ENCODE measurements around the gene PPT1. TPM values are rescaled to one million over a fixed set of nuclear protein-coding genes. Genes with fewer than 3 reads are reported as not detected.

PPT1 gene
- total RNA-seq, 6 donors from 2014 or later, result 35.6 to 190 (median 95.3) TPM

DNA sequence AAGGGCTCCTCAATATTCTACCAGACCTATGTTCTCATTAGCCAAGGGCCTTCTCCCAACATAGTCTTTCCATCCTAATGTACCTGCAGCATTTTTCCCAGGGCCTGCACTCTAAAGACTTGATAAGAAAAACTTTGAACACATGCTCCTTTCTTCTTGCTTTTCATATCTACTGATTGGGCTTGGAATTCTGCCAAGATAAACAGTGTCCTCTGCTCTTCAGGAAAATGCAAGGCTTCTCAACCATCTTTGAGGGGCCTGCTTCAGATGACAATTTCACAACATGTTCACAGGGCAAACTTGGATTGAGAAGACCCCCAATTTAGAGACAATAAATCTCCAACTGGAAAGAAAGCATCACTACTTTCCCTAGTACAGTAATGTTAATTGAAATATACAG is 25.8 kb upstream of the PPT1 start:
- Histone ChIP-seq H3K36me3 (no peaks in the 10 kb centered on the region), H3K4me1 (no peaks in the 10 kb centered on the region), H3K4me3 (no peak overlapping the region), H3K9me3 (no peaks in the 10 kb centered on the region), H3K27ac (no peak overlapping the region), H3K27me3 (no peaks in the 10 kb centered on the region)
- no peak for ATAC-seq (ENCODE audit: low FRiP score in 2 of 2)
- DNase-seq, result no peak
- TF ChIP-seq POLR2AphosphoS5 (IDR thresholded peaks at IDR 0.05) (no peak), EP300 (IDR thresholded peaks at IDR 0.05) (no peak)

DNA sequence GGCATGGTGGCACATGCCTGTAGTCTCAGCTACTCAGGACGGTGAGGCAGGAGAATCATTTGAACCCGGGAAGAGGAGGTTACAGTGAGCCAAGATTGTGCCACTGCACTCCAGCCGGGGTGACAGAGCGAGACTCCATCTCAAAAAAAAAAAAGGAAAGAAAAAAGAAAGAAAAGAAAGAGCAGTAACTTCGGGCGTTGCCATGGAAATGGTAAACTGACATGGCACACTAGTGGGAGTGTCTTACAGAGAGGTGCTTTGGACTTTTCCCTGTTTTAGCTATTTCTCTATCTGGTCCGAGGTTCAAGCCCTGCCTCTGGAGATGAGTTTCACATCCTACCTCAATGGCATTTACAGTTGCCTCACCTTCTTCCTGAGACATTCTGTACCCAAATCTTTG is 23.1 kb upstream of the PPT1 start:
- Histone ChIP-seq H3K4me3 (no peak overlapping the region), H3K9me3 (no peaks in the 10 kb centered on the region), H3K27me3 (no peaks in the 10 kb centered on the region), H3K4me1 (no peaks in the 10 kb centered on the region), H3K36me3 (no peaks in the 10 kb centered on the region), H3K27ac (no peak overlapping the region)
- WGBS, 2 donors, result 84 to 92% methylated on average over 7 of the region's 7 CpGs
- TF ChIP-seq POLR2A (IDR thresholded peaks at IDR 0.05), result no peak
- no peak for ATAC-seq (ENCODE audit: low FRiP score in 2 of 2)
- no peak for DNase-seq

DNA sequence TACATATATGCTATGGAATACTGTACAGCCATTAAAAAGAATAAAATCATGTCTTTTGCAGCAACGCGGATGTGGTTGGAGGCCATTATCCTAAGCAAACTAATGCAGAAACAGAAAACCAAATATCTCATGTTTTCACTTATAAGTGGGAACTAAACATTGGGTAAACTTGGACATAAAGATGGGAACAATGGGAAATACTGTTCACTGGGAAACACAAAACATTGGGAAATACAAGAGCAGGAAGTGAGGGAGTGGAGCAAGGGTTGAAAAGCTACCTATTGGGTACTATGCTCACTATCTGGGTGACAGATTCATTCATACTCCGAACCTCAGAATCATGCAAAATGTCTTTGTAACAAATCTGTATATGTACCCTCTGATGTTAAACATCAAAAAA is 17.3 kb upstream of the PPT1 start:
- 83 to 93% methylated on average over 3 of the region's 3 CpGs for WGBS, 2 donors
- Histone ChIP-seq H3K4me1 (no peaks in the 10 kb centered on the region), H3K27me3 (no peaks in the 10 kb centered on the region), H3K9me3 (peaks cover 7 to 14% (median 11%) of the 10 kb centered on the region in 4 donors), H3K4me3 (no peak overlapping the region), H3K36me3 (no peaks in the 10 kb centered on the region), H3K27ac (no peak overlapping the region)
- no peak for TF ChIP-seq POLR2A (IDR thresholded peaks at IDR 0.05)
- no peak for TF ChIP-seq EP300 (IDR thresholded peaks at IDR 0.05)
- TF ChIP-seq POLR2AphosphoS5 (IDR thresholded peaks at IDR 0.05), result no peak
- TF ChIP-seq, protein P1, sequence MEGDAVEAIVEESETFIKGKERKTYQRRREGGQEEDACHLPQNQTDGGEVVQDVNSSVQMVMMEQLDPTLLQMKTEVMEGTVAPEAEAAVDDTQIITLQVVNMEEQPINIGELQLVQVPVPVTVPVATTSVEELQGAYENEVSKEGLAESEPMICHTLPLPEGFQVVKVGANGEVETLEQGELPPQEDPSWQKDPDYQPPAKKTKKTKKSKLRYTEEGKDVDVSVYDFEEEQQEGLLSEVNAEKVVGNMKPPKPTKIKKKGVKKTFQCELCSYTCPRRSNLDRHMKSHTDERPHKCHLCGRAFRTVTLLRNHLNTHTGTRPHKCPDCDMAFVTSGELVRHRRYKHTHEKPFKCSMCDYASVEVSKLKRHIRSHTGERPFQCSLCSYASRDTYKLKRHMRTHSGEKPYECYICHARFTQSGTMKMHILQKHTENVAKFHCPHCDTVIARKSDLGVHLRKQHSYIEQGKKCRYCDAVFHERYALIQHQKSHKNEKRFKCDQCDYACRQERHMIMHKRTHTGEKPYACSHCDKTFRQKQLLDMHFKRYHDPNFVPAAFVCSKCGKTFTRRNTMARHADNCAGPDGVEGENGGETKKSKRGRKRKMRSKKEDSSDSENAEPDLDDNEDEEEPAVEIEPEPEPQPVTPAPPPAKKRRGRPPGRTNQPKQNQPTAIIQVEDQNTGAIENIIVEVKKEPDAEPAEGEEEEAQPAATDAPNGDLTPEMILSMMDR (IDR thresholded peaks at IDR 0.05), result no peak
- ATAC-seq (ENCODE audit: low FRiP score in 2 of 2) (no peak), DNase-seq (no peak)

DNA sequence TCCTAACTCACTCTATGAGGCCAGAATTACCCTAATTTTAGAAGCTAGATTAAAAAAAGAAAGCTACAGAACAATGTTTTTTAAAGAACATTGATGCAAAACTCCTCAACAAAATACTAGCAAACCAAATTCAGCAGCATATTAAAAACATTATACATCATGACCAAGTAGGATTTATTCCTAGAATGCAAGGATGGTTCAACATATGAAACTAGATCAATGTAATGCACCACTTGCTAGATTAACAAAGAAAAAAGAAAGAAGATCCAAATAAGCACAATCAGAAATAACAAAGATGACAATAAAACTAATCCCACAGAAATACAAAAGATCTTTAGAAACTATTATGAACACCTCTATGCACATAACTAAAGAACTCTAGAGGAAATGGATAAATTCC is 13.3 kb upstream of the PPT1 start:
- H3K4me1 ChIP-seq, result no peaks in the 10 kb centered on the region
- H3K36me3 ChIP-seq, result no peaks in the 10 kb centered on the region
- no peak overlapping the region for H3K27ac ChIP-seq
- no peak for TF ChIP-seq POLR2A (IDR thresholded peaks at IDR 0.05)
- TF ChIP-seq POLR2AphosphoS5 (IDR thresholded peaks at IDR 0.05), result no peak
- TF ChIP-seq, protein P1 (IDR thresholded peaks at IDR 0.05), result no peak
- no peak for TF ChIP-seq EP300 (IDR thresholded peaks at IDR 0.05)
- no peak for DNase-seq
- H3K27me3 ChIP-seq, result no peaks in the 10 kb centered on the region
- ATAC-seq (ENCODE audit: low FRiP score in 2 of 2), result no peak
- H3K9me3 ChIP-seq, result peaks cover 7 to 14% (median 11%) of the 10 kb centered on the region in 4 donors
- no peak overlapping the region for H3K4me3 ChIP-seq

DNA sequence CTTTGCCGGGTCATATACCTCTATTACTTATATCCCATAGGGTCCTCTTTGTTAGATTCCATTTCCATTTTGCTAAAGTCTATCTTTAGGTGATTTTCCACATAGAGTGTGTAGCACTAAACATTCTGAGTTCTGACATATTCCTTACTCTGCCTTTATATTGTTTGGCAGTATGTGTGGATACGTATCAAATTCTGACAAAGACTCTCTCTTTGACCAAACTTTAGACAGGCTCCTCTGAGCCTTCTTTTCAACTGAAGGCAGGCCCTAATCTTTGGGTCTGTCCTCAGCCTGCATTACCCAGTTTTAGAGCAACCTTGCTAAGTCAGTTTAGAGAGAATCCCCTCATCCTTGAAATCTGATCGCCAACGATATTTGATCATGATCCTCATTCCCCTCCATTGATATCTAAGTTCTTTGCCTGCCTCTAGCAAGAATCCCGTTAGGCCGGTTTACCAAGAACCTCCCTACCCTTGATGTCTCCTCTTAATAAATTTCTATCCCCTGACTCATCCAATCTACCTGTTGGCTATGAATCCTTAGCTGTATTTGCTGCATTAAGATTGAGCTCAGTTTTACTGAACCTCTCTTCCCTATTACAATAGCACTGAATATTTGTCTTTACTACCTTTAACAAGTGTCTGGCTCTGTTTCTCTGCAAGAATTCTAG is 10.4 kb upstream of the PPT1 start:
- Histone ChIP-seq H3K27ac (peak overlapping the region in 3 of 4 donors; percentile 35 to 66 (median 42)), H3K4me1 (no peaks in the 10 kb centered on the region), H3K27me3 (no peaks in the 10 kb centered on the region), H3K36me3 (no peaks in the 10 kb centered on the region), H3K9me3 (peaks cover 7 to 19% (median 14%) of the 10 kb centered on the region in 4 donors), H3K4me3 (no peak overlapping the region)
- ATAC-seq (ENCODE audit: low FRiP score in 2 of 2) (peak in 1 of 2 donors; percentile 80), DNase-seq (peak in 1 of 2 donors; percentile 56)
- 75 to 76% methylated on average over 6 of the region's 6 CpGs for WGBS, 2 donors
- TF ChIP-seq POLR2A (IDR thresholded peaks at IDR 0.05), result no peak
- TF ChIP-seq, protein P1 (IDR thresholded peaks at IDR 0.05), result no peak
- peak in 1 of 4 donors; percentile 17 for TF ChIP-seq EP300 (IDR thresholded peaks at IDR 0.05)
- TF ChIP-seq POLR2AphosphoS5 (IDR thresholded peaks at IDR 0.05), result peak in 1 of 2 donors; percentile 34

DNA sequence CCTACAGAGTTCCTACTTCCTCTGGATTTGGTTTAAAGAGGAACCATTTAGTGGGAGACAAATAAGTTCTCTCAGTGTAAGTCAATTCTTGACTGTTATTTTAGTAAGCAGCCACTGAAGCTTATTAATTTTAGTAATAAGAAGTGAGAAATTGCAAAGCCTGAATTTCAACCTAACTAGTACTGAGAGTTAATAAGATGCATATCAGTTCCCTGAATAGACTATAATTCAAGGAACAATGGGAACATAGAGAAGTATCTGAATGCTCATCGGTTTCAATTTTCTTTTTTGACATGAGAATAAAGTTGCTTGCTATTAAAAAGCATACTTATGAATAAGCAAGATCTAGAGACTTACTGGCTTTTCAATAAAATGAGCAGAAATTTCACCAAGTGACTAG is 8.0 kb upstream of the PPT1 start:
- Histone ChIP-seq H3K4me1 (no peaks in the 10 kb centered on the region), H3K9me3 (peaks cover 3 to 9% (median 4%) of the 10 kb centered on the region in 4 donors), H3K27ac (no peak overlapping the region), H3K36me3 (no peaks in the 10 kb centered on the region), H3K4me3 (no peak overlapping the region), H3K27me3 (no peaks in the 10 kb centered on the region)
- TF ChIP-seq POLR2AphosphoS5 (IDR thresholded peaks at IDR 0.05), result no peak
- no peak for DNase-seq
- ATAC-seq (ENCODE audit: low FRiP score in 2 of 2), result no peak
- 80 to 83% methylated on average over 1 of the region's 1 CpG for WGBS, 2 donors
